Fibroblast of pulmonary artery (primary cell): ENCODE measurements around the gene CYBRD1.
A peak's percentile ranks its signal among the peaks of the same experiment; 100 is the strongest.

Source experiments
- DNase-seq: peaks from one replicate; pipeline ENCODE4 v3.0.0-alpha.2; 2010; ENCODE audit warnings: low read depth
- H3K4me3 ChIP-seq: replicated peaks from 2 replicates; pipeline ENCODE4 v1.5.1; 2011; ENCODE audit warnings: low read depth, mild to moderate bottlenecking, control low read depth, low read length, moderate library complexity
- CTCF ChIP-seq: IDR thresholded peaks from 2 replicates; pipeline ENCODE4 v1.5.1; 2011; ENCODE audit warnings: mild to moderate bottlenecking, control low read depth, low read length, inconsistent platforms; ENCODE audit errors: missing control alignments

The CYBRD1 gene

GRCh38 chr2:171578127-171578803 lies 56.0 kb downstream of the CYBRD1 start:
- no peak overlapping the region for H3K4me3 ChIP-seq
- no peak for DNase-seq
- TF ChIP-seq CTCF = no peak

GRCh38 chr2:171579481-171579880 lies 57.2 kb downstream of the CYBRD1 start:
- TF ChIP-seq CTCF = no peak
- no peak overlapping the region for H3K4me3 ChIP-seq
- no peak for DNase-seq

- TF ChIP-seq CTCF = no peak
- H3K4me3 ChIP-seq = no peak overlapping the region
- no peak for DNase-seq
Observed at GRCh38 chr2:171583566-171583965, 61.3 kb downstream of the CYBRD1 start.

- peak; percentile 5 for DNase-seq
- no peak for TF ChIP-seq CTCF
- H3K4me3 ChIP-seq = no peak overlapping the region
Observed at GRCh38 chr2:171584001-171584400, 61.7 kb downstream of the CYBRD1 start.

- TF ChIP-seq CTCF = no peak
- no peak for DNase-seq
- H3K4me3 ChIP-seq = no peak overlapping the region
Observed at GRCh38 chr2:171587132-171587531, 64.9 kb downstream of the CYBRD1 start.

GRCh38 chr2:171587567-171587966 lies 65.3 kb downstream of the CYBRD1 start:
- TF ChIP-seq CTCF = no peak
- no peak for DNase-seq
- H3K4me3 ChIP-seq = no peak overlapping the region

GRCh38 chr2:171590116-171590515 lies 67.8 kb downstream of the CYBRD1 start:
- DNase-seq = no peak
- H3K4me3 ChIP-seq = no peak overlapping the region
- no peak for TF ChIP-seq CTCF
